Measurements from ENCODE around the gene RALGDS. TPM values are rescaled to one million over a fixed set of nuclear protein-coding genes. Genes with fewer than 3 reads are reported as not detected.

Gene RALGDS
- total RNA-seq, 1 experiment from 2014 or later, result 24.4 TPM

- Histone ChIP-seq H3K4me3 (ENCODE audit: insufficient read depth, low read depth, low read length) (no peak overlapping the region), H3K27me3 (ENCODE audit: control insufficient read depth, insufficient read depth, low read length) (no peaks in the 10 kb centered on the region), H3K36me3 (replicated peaks; ENCODE audit: control insufficient read depth, insufficient read depth, low read length) (no peaks in the 10 kb centered on the region)
- DNase-seq, result peak; percentile 83
These were observed 12.8 kb upstream of the RALGDS start for GRCh38 chr9:133133681-133134387.

- Histone ChIP-seq H3K36me3 (replicated peaks; ENCODE audit: control insufficient read depth, insufficient read depth, low read length) (no peaks in the 10 kb centered on the region), H3K4me3 (ENCODE audit: insufficient read depth, low read depth, low read length) (no peak overlapping the region), H3K27me3 (ENCODE audit: control insufficient read depth, insufficient read depth, low read length) (no peaks in the 10 kb centered on the region)
- DNase-seq, result no peak
These were observed 11.1 kb upstream of the RALGDS start for GRCh38 chr9:133132174-133132573.

- Histone ChIP-seq H3K36me3 (replicated peaks; ENCODE audit: control insufficient read depth, insufficient read depth, low read length) (no peaks in the 10 kb centered on the region), H3K27me3 (ENCODE audit: control insufficient read depth, insufficient read depth, low read length) (no peaks in the 10 kb centered on the region), H3K4me3 (ENCODE audit: insufficient read depth, low read depth, low read length) (no peak overlapping the region)
- DNase-seq, result no peak
These were observed 10.5 kb upstream of the RALGDS start for GRCh38 chr9:133131506-133131905.

- Histone ChIP-seq H3K27me3 (ENCODE audit: control insufficient read depth, insufficient read depth, low read length) (no peaks in the 10 kb centered on the region), H3K4me3 (ENCODE audit: insufficient read depth, low read depth, low read length) (no peak overlapping the region), H3K36me3 (replicated peaks; ENCODE audit: control insufficient read depth, insufficient read depth, low read length) (no peaks in the 10 kb centered on the region)
- peak; percentile 63 for DNase-seq
These were observed 9.7 kb upstream of the RALGDS start for GRCh38 chr9:133130685-133131244.

GRCh38 chr9:133129001-133129795 is 8.2 kb upstream of the RALGDS start:
- Histone ChIP-seq H3K4me3 (ENCODE audit: insufficient read depth, low read depth, low read length) (no peak overlapping the region), H3K36me3 (replicated peaks; ENCODE audit: control insufficient read depth, insufficient read depth, low read length) (no peaks in the 10 kb centered on the region), H3K27me3 (ENCODE audit: control insufficient read depth, insufficient read depth, low read length) (no peaks in the 10 kb centered on the region)
- no peak for DNase-seq

- no peak for DNase-seq
- no peak overlapping the region for H3K4me3 ChIP-seq (ENCODE audit: insufficient read depth, low read depth, low read length)
- no peaks in the 10 kb centered on the region; the same call in 1 of the 2 replicates for H3K27me3 ChIP-seq (ENCODE audit: control insufficient read depth, insufficient read depth, low read length)
- no peaks in the 10 kb centered on the region for H3K36me3 ChIP-seq (replicated peaks; ENCODE audit: control insufficient read depth, insufficient read depth, low read length)
These were observed 7.1 kb upstream of the RALGDS start for GRCh38 chr9:133128152-133128551.

- no peaks in the 10 kb centered on the region; the same call in 1 of the 2 replicates for H3K27me3 ChIP-seq (ENCODE audit: control insufficient read depth, insufficient read depth, low read length)
- peak; percentile 72 for DNase-seq
- no peak overlapping the region for H3K4me3 ChIP-seq (ENCODE audit: insufficient read depth, low read depth, low read length)
- no peaks in the 10 kb centered on the region for H3K36me3 ChIP-seq (replicated peaks; ENCODE audit: control insufficient read depth, insufficient read depth, low read length)
These were observed 6.4 kb upstream of the RALGDS start for GRCh38 chr9:133127340-133127981.

GRCh38 chr9:133126697-133127339 is 5.8 kb upstream of the RALGDS start:
- Histone ChIP-seq H3K27me3 (ENCODE audit: control insufficient read depth, insufficient read depth, low read length) (no peaks in the 10 kb centered on the region; the same call in 1 of the 2 replicates), H3K36me3 (replicated peaks; ENCODE audit: control insufficient read depth, insufficient read depth, low read length) (no peaks in the 10 kb centered on the region), H3K4me3 (ENCODE audit: insufficient read depth, low read depth, low read length) (no peak overlapping the region)
- DNase-seq, result peak; percentile 61

GRCh38 chr9:133125941-133126696 is 5.1 kb upstream of the RALGDS start:
- no peak overlapping the region for H3K4me3 ChIP-seq (ENCODE audit: insufficient read depth, low read depth, low read length)
- H3K36me3 ChIP-seq (replicated peaks; ENCODE audit: control insufficient read depth, insufficient read depth, low read length), result no peaks in the 10 kb centered on the region
- H3K27me3 ChIP-seq (ENCODE audit: control insufficient read depth, insufficient read depth, low read length), result no peaks in the 10 kb centered on the region; the same call in 1 of the 2 replicates
- no peak for DNase-seq

GRCh38 chr9:133124907-133125275 is 3.9 kb upstream of the RALGDS start:
- Histone ChIP-seq H3K36me3 (replicated peaks; ENCODE audit: control insufficient read depth, insufficient read depth, low read length) (no peaks in the 10 kb centered on the region), H3K27me3 (ENCODE audit: control insufficient read depth, insufficient read depth, low read length) (peaks cover 2% of the 10 kb centered on the region), H3K4me3 (ENCODE audit: insufficient read depth, low read depth, low read length) (no peak overlapping the region)
- DNase-seq, result no peak

GRCh38 chr9:133124123-133124906 is 3.3 kb upstream of the RALGDS start:
- Histone ChIP-seq H3K4me3 (ENCODE audit: insufficient read depth, low read depth, low read length) (no peak overlapping the region), H3K36me3 (replicated peaks; ENCODE audit: control insufficient read depth, insufficient read depth, low read length) (no peaks in the 10 kb centered on the region), H3K27me3 (ENCODE audit: control insufficient read depth, insufficient read depth, low read length) (peaks cover 5% of the 10 kb centered on the region)
- DNase-seq, result no peak

- DNase-seq, result no peak
- peaks cover 11% of the 10 kb centered on the region for H3K27me3 ChIP-seq (ENCODE audit: control insufficient read depth, insufficient read depth, low read length)
- H3K4me3 ChIP-seq (ENCODE audit: insufficient read depth, low read depth, low read length), result no peak overlapping the region
- no peaks in the 10 kb centered on the region for H3K36me3 ChIP-seq (replicated peaks; ENCODE audit: control insufficient read depth, insufficient read depth, low read length)
These were observed 2.0 kb upstream of the RALGDS start for GRCh38 chr9:133122935-133123611.

- Histone ChIP-seq H3K4me3 (ENCODE audit: insufficient read depth, low read depth, low read length) (no peak overlapping the region), H3K36me3 (replicated peaks; ENCODE audit: control insufficient read depth, insufficient read depth, low read length) (no peaks in the 10 kb centered on the region), H3K27me3 (ENCODE audit: control insufficient read depth, insufficient read depth, low read length) (peaks cover 11% of the 10 kb centered on the region)
- no peak for DNase-seq
These were observed 1.5 kb upstream of the RALGDS start for GRCh38 chr9:133122605-133122934.
